Glomerular visceral epithelial cell (primary cell): ENCODE results near the gene ARHGEF9.

Experiments
- DNase-seq: peaks from one replicate; pipeline ENCODE4 v3.0.0-alpha.2; 2016; ENCODE audit errors: extremely low spot score

ARHGEF9 gene

DNA sequence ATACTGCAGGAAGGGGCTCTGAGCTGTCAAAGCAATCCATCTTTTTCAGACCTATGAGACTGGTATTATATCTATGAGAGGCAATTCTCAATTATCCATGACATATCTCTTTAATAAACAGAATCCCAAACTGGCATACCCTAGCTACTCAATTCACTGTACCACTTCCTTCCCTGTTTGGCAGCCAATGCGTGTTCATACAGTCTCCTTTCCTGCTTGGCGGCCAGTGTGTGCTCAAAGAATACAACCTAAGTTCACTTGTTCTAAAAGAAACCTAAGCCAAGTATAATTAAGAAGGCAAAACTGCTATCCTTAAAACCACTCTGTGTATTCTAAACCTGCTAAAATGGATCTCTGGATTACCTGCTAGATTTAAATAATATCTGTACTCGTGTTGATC is 38.3 kb downstream of the ARHGEF9 start:
- DNase-seq = no peak

DNA sequence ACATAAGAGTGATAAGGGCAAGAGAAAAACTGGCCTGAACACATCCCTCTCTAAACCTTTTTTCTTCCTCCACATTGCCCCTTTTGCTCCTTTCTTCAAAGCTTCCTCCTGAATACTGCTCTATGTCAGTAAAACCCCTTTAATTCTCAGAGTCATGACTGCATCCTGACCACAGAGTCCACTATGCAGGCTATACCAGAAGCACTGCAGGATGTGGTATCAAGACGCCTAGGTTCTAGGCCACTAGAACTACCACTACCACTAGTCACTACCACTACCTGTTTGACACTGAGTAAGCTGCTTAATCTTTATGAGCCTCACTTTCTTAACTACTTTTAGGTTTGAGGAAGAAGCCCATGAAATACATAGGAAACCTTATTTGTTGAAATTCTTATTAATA is 38.7 kb downstream of the ARHGEF9 start:
- peak; percentile 11 for DNase-seq

DNA sequence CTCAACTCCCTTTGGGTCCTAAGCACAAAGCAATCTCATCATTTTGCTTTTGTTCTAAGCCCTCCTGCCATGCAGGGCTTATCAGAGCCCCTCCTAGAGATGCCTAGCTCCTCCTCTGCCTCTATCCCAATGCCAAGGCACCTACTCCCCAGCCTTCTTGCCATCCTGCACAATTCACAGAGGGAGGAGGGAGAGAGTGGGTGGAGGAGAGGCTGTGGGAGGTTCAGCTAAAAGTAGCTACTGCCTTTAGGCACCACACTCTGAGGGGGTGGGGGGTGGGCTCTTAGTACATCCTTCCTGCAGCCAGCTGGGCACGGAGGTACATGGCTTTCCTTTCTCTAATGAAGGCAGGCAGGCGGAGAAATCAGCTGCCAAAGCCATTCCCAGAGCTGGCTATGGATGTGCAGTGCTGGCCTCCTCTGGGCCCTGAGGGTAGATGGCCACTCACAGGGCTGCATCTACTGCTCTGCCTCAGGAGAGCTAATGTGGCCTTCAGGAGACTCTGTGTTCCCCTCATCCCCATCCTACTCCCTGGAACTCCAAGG is 40.1 kb downstream of the ARHGEF9 start:
- DNase-seq = no peak

DNA sequence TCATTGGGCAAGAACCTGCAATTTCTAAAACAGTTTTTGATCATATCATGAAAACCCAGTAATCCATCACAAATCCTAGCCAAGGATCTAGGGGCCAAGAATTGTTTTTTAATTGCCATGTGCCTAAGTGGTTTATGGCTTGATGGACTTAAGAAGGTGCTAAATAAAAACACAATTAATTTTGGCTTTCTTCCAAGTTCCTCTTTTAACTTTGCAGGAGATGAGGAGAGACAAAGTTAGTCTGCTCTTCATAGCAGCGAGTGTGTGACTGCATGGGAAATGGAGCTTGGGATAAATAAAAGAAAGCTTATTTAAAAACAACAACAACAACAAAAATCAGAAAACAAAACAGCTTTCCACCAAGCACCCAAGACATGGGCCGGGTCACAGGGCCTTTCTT is 41.4 kb downstream of the ARHGEF9 start:
- no peak for DNase-seq

DNA sequence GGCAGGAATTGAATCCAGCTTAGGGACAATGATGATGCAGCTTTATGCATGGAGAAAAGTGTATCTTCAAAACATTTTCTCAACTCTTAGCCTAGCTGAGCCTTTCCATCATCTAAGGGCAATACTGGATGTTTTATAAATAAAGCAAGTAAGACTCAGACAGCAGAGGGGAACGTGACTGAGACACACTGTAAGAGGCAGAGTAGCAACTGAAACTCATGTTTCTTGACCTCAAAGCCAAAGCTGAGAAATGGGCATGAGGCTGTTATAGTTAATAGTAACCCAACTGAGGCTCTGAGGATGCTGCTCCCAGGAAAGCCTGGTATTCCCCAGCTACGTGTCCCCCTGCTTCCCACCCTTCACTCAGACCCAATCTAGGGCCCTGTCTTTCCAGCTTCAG is 44.6 kb downstream of the ARHGEF9 start:
- DNase-seq = no peak

DNA sequence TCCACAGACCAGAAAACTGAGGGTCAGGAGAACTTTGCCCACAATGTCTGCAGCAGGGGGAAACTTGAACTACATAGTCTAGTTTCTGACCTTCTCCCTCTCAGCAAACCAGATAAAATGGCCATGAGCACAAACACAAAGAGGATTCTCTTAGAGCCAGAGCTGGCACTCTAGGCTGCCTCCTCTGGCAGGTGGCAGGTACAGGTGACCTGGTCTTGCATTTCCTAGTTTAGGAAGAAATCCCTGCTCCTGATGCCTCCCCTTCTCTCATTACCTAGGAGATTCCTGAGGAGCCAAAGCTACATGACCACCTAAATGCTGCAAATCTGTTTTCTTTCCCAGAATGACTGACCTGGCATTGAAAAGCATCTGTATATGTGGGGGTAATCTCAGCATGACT is 45.1 kb downstream of the ARHGEF9 start:
- DNase-seq = no peak

DNA sequence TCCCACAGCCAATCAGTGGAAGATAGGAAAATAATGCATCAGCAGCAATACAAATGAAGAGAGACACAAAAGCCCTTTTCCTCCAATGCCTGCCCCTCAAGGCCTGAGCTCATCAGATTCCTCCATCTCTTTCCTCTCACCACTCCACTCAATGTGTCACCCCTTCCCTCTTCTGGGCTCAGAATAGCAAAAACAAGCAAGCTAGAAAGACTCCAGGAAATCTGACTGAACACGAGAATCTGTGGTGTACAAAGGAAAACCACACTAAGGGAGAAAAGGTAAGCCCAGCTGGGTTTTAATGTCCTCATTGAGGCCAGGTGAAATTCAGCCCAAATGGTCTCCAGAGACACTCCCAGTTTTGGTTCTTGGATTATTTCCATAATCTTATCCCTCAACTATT is 46.3 kb downstream of the ARHGEF9 start:
- DNase-seq = no peak

DNA sequence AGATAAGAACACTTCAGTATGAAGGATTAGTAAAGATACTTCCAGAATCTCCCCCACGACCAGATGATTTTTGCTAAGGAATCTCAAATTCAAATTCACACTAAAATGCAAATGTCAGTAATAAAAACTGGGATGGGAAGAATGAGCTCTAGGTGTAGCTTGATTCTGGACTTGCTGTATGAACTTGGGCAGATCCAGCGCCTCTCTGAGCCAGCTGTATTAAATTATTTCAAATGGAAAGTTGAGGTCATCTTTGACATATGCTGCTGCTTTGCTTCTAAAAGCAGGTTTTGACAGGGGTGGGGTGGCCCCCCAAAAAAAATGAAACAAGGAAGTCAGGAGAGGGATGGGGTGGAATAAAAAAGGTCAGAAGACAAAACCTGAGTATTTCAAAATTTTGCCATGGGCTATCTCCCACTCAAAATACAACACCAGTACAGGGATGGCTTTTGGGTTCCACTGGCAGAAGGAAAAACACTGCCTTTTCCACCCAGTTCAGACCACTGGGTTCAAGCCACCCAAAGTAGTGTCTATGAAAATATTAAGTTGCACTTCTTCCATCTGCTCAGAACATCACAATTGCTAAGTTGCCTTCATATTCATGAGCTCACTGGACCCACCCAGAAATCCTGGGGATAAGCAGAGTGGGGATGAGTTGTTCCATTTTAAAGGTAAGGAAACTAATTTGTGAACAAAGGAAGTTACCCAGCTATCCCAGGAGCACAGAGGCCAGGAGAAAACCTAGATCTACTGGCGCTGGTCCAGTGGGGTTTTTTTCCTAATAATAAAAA is 47.7 kb downstream of the ARHGEF9 start:
- DNase-seq = no peak

DNA sequence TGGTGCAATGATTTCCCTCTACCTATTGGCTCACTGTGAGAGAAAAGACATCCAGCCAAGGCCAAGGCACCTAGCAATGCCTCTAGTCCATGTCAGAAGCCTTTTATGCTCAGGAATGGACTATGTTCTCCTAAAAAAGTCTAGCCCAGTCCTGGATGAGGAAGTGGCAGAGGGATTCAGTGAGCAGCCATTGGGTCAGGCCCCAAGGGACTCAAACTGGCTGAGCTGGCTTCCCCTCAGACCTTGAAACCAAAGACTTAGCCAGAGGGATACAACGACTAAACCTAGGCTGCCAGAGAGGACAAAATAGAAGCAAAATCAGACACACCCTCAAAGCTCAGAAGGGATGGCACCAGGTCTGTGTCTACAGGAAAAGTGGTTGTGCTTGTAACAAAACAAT is 49.1 kb downstream of the ARHGEF9 start:
- no peak for DNase-seq

DNA sequence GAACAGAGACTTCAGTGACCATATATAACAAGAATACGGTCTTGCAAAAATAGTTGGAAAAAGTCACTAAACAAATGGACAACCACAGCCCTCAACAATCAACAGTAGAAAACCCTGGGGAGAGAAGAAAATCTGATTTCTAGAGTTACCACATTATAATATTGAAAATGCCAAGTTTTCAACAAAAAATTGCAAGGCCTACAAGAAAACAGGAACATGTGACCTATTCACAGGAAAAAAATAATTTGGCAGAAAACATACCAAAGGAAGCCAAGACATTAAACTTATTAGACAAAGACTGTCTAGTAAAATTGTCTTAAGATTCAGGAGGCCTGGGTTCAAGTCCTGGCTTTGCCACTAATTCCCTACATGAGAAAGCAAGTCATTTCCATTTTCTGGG is 64.7 kb downstream of the ARHGEF9 start:
- DNase-seq = no peak

DNA sequence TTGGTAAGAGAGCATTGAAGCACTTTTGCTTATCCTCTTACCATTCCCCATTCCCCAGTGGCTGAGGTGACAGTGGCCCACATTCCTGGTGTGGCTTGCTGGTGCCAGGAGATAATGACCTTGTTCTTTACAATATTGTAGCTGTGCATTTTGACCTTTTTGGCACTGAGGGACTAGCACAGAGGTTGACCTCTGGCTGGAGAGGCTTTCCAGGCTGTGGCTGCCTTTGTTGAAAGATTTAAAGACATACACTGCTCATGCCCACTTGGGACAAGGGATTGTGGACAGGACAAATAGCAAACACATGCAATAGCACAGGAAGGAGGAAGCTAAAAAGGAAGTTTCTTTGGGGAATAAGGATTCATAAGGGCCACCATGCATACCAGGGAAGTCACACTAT is 65.4 kb downstream of the ARHGEF9 start:
- DNase-seq = no peak

DNA sequence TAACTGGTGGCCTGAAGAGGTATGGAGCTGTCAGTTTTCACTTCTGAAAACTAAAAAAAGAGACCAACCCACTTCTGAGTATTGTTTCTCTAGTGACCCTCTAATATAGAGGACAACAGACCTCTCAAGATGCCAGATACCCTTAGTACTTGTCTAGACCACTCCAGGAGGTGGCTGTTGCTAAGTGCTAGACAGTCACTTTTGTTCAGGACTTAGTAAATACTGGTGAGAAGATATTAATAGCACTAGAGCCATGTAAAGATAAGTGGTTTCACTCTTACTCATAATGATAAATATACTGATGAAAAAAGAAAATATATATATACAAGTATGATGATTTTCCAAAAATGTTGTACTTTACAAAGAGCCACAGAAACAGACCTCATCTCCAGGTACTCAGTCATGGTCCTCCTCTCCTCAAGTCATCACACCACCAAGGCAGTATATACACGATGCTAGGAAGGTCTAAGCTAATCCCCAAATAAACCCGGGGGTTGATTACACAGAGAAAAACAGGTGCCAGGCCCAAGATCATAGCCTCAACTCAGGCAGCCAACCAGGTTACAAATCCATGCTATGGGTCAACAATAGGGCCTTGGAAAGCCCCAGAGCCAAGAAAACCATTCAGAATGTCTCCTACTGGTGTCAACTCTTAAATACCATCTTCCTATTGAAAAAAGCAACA is 66.9 kb downstream of the ARHGEF9 start:
- DNase-seq = no peak

DNA sequence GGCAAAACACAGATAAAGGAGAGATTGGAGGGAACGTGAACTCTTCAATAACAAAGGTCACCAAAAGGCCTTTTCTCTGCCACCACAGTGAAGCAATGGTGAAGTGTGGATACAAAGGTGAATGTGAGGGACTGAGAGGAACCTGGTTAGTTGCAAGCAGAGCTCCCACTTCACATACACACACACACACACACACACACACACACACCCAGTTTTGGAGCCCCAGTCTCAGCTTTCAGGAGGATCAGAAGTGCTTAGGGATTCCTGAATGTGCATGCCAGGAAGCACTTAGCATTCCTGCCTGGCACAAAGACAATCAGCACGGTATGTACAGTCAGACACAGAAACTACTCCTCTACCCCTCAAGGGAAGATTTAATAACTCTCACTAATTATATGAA is 71.5 kb downstream of the ARHGEF9 start:
- no peak for DNase-seq

DNA sequence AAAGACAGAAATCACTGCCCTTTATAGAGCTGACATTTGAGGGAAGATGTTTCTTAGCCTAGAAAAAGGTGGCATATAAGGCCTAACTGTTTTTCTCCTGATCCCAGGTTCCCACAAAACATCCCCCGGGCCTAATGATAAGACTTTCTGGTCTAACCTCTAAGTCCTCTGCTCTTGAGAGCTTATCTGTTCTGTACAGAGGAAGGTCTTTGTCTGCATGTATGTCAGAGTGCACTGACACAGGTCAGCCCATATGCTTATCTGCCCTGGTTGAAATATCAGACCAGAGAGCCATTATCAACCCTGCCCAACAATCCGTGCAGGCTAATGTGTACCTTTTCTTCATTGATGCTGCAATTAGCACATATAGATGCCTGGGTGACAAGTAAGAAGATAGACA is 76.2 kb downstream of the ARHGEF9 start:
- no peak for DNase-seq

DNA sequence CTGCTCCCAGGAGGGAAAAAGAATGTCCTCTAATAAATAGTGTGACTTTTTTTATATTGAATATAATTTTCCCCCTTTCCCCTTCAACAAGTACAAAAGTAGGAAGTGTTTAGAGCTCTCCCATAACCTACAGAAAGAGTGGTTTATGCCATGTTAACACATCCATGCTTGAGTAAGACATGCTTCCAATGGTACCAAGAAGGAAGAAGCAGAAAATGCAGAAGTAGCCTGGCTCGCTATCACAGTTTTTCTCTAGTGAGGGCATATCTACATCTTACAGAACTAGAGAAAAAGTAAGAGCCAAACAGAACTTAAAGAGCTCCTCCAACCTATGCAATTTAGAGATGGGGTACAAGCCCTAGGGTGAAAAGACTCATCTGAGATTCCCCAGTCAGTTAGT is 82.5 kb downstream of the ARHGEF9 start:
- no peak for DNase-seq

DNA sequence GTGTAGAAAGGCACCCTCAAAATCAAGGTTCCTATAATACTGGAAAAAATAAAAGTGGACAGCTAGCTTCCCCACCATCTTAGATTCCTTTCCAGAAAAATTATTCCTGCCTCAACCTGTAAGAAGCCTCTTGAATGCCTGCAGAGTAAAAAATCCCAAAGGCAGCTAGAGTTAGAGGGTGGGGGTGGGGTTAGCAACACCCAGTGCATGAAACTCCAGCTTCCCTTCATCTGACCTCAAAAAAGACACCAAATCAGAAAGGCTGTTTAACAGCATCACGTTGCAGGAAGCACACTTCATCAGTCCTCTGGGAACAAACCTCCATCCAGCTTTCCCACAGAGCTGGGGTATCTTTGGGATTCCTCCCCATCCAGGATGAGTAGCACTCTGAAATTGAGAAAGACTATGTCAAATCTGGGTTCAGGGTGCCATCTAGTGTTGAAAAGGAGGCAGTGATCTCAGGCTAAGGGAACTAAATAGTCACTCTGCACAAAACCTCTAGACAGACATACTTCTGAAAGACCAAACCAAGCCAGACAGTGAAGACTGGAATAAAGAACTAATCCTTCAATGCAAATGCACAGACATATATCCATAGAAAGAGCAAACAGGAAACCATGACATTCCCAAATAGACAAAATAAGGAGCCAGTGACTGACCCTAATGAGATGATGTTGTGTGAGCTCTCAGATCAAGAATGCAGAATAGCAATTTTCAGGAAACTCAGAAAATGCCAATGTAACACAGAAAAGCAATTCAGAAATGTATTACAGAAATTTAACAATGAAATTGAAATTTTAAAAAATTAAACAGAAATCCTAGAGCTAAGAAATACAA is 97.9 kb downstream of the ARHGEF9 start:
- peak; percentile 41 for DNase-seq

DNA sequence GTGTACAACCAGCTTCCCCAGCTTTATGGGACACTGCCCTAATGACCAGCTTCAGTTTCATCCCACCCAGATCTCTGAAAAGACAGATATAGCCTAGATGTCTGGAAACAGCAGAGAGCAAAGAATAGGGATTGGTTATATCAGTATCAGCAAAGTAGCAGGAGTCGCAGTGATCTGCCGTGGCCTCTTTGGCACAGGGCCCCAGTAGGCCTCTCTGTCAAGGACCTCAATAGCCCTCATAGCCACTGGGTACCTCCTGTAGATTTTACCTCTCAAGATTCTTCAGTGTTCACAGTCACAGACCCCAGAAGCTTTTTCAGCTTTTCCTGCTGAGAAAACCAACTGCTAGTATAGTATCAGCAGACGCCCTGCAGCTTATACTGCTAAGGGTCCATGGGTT is 104.6 kb downstream of the ARHGEF9 start:
- no peak for DNase-seq

DNA sequence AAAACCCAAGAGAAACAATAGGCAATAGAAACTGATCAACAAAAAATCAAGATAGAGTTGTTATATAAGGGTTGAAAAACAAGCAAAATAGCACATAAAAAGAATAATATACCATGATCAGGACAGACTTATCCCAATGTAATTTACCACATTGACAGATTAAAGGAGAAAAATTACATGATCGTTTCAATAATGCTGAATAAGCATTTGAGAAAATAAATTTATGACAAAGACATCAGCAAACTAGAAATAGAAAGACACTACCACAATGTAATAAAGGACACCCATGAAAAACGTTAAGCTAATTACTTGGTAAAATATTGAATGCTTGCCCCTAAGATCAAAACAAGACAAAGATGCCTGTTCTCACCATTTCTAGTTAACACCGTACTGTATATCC is 105.6 kb downstream of the ARHGEF9 start:
- DNase-seq = no peak

DNA sequence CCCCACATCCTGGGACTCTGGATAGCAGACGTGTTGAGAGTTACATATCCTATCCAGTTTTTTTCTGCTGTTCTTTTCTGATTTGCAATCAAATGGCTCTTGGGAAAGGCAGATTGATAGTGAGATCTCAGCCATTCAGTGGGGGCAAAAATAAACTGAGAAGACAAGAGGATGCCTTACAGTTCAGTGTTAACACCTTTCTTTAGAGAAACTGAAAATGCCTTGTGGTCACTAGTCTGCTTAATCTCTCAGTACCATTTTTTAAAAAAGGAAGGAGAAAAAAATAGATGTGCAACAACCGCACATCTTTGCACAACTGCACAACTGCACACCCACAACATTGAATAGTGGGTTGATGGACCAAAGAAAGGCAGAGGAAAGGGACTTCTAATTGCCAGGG is 109.3 kb downstream of the ARHGEF9 start:
- no peak for DNase-seq

DNA sequence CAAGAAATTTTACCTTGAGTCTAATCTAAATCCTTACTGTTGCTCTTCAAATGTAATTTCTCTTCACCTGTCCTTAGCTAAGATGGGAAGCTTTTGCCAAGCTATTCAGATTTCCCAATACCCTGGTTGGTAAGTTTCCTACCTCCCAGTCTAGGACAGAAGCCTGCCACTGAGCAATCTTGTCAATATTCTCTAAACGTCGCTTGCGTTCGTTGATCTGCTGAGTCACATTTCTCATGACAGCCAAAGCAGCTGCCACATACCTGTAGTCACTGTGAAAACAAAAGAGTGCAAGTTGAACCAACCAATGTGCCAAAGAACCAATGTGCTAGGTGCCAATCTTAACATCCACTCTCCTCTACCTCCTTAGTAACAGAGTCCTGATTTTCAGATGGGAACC is 111.1 kb downstream of the ARHGEF9 start:
- DNase-seq = no peak

DNA sequence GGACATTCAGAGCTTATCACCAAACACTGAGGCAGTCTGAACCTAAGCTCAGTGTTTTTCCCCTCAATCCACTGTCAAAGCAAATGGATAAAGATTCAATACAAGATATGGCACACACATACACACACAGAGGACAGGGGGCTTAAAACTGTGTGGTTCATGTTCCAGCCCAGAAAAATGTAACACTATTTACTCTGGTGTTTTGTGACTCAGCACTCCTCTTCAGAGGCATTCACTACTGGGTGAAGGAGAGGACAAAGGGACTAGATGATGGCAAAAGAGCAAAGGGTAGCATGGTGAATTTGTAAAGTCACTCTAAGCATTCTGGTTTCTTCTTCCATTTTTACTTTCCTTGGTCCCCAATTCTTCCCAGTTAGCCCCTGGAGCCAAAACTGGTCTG is 120.3 kb downstream of the ARHGEF9 start:
- no peak for DNase-seq

DNA sequence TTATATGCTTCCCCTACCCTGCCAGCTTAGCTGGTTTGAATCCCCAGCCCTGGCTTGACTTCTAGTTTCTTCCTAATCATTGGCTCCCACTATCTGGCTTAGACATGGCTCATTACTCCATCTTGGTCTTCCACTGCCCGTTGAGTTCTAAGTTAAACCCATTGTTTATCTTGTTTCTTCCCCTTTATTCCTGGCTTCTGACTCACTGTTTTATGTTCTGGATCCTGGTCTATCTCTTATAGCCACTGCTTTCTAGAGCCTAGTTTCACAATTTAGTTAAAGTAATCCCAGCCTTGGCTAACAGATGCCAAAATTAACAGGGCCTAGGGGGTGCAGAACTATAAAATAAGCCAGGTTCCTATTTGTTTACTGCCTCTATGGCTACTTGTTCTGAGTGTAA is 120.9 kb downstream of the ARHGEF9 start:
- DNase-seq = no peak
